Measurements from ENCODE around the gene CCNI2.

The CCNI2 gene

DNA sequence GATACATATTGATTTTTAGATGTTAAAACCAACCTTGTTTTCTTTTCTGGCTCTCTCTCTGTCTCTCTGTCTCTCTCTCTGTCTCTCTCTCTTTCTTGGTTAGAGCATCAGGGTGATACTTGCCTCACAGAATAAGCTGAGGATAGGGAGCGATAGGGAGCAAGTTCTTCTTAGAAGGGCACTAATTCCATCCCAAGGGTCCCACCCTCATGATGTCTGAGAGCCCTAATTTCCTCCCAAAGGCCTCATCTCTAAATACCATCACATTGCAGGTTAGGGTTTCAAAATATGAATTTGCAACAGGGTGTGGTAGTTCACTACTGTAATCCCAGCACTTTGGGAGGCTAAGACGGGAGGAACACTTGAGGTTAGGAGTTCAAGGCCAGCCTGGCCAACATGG lies 5.1 kb upstream of the CCNI2 start:
- Histone ChIP-seq H3K27me3 (ENCODE audit: insufficient read depth, low read length, poor library complexity, severe bottlenecking) (no peaks in the 10 kb centered on the region), H3K4me1 (ENCODE audit: insufficient read depth, low read length, poor library complexity, severe bottlenecking) (no peaks in the 10 kb centered on the region), H3K9me2 (replicated peaks; ENCODE audit: low read depth, low read length) (no peaks in the 10 kb centered on the region), H3K4me2 (ENCODE audit: low read depth, low read length, poor library complexity, severe bottlenecking) (no peak overlapping the region), H3K9me3 (ENCODE audit: insufficient read depth, low read depth, low read length) (no peaks in the 10 kb centered on the region), H3K79me2 (ENCODE audit: insufficient read depth, low read length) (no peaks in the 10 kb centered on the region), H3K4me3 (ENCODE audit: low read length, poor library complexity, severe bottlenecking) (no peak overlapping the region), H4K20me1 (ENCODE audit: insufficient read depth, low read length, poor library complexity, severe bottlenecking) (no peaks in the 10 kb centered on the region), H3K9ac (ENCODE audit: low read depth, low read length, poor library complexity, severe bottlenecking) (no peak overlapping the region), H3K36me3 (ENCODE audit: insufficient read depth, low read length) (no peaks in the 10 kb centered on the region), H2AFZ (ENCODE audit: low read length) (no peak overlapping the region), H3F3A (ENCODE audit: low read depth) (no peaks in the 10 kb centered on the region)
- TF ChIP-seq CTCF (conservative IDR thresholded peaks at IDR 0.05; ENCODE audit: low read length) (no peak), EZH2phosphoT487 (IDR thresholded peaks at IDR 0.05; ENCODE audit: borderline replicate concordance) (no peak)

DNA sequence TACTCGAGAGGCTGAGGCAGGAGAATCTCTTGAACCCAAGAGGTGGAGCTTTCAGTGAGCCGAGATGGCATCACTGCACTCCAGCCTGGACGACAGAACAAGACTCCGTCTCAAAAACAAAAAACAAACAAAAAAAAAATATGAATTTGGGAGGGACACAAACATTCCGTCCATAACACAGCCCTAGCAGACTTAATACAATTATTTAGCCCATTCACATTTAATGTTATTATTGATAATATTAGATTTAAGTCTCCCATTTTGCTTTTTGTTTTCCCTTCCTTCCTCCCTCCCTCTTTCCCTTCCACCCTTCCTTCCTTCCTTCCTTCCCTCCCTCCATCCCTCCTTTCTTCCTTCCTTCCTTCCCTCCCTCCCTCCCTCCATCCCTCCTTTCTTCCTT lies 4.6 kb upstream of the CCNI2 start:
- Histone ChIP-seq H3K9ac (ENCODE audit: low read depth, low read length, poor library complexity, severe bottlenecking) (no peak overlapping the region), H3K36me3 (ENCODE audit: insufficient read depth, low read length) (no peaks in the 10 kb centered on the region), H3K9me3 (ENCODE audit: insufficient read depth, low read depth, low read length) (no peaks in the 10 kb centered on the region), H3K79me2 (ENCODE audit: insufficient read depth, low read length) (no peaks in the 10 kb centered on the region), H3K27me3 (ENCODE audit: insufficient read depth, low read length, poor library complexity, severe bottlenecking) (no peaks in the 10 kb centered on the region), H2AFZ (ENCODE audit: low read length) (no peak overlapping the region), H3K9me2 (replicated peaks; ENCODE audit: low read depth, low read length) (no peaks in the 10 kb centered on the region), H3K4me2 (ENCODE audit: low read depth, low read length, poor library complexity, severe bottlenecking) (no peak overlapping the region), H3F3A (ENCODE audit: low read depth) (no peaks in the 10 kb centered on the region), H3K4me3 (ENCODE audit: low read length, poor library complexity, severe bottlenecking) (no peak overlapping the region), H3K4me1 (ENCODE audit: insufficient read depth, low read length, poor library complexity, severe bottlenecking) (no peaks in the 10 kb centered on the region), H4K20me1 (ENCODE audit: insufficient read depth, low read length, poor library complexity, severe bottlenecking) (no peaks in the 10 kb centered on the region)
- TF ChIP-seq CTCF (conservative IDR thresholded peaks at IDR 0.05; ENCODE audit: low read length) (no peak), EZH2phosphoT487 (IDR thresholded peaks at IDR 0.05; ENCODE audit: borderline replicate concordance) (no peak)

- Histone ChIP-seq H2AFZ (ENCODE audit: low read length) (no peak overlapping the region), H4K20me1 (ENCODE audit: insufficient read depth, low read length, poor library complexity, severe bottlenecking) (no peaks in the 10 kb centered on the region), H3K36me3 (ENCODE audit: insufficient read depth, low read length) (no peaks in the 10 kb centered on the region), H3K79me2 (ENCODE audit: insufficient read depth, low read length) (no peaks in the 10 kb centered on the region), H3K9ac (ENCODE audit: low read depth, low read length, poor library complexity, severe bottlenecking) (no peak overlapping the region), H3K4me3 (ENCODE audit: low read length, poor library complexity, severe bottlenecking) (no peak overlapping the region), H3F3A (ENCODE audit: low read depth) (no peaks in the 10 kb centered on the region), H3K4me1 (ENCODE audit: insufficient read depth, low read length, poor library complexity, severe bottlenecking) (no peaks in the 10 kb centered on the region), H3K9me2 (replicated peaks; ENCODE audit: low read depth, low read length) (no peaks in the 10 kb centered on the region), H3K4me2 (ENCODE audit: low read depth, low read length, poor library complexity, severe bottlenecking) (no peak overlapping the region), H3K27me3 (ENCODE audit: insufficient read depth, low read length, poor library complexity, severe bottlenecking) (no peaks in the 10 kb centered on the region), H3K9me3 (ENCODE audit: insufficient read depth, low read depth, low read length) (no peaks in the 10 kb centered on the region)
- TF ChIP-seq EZH2phosphoT487 (IDR thresholded peaks at IDR 0.05; ENCODE audit: borderline replicate concordance) (no peak), CTCF (conservative IDR thresholded peaks at IDR 0.05; ENCODE audit: low read length) (no peak)
Observed at GRCh38 chr5:132744659-132745058, 2.6 kb upstream of the CCNI2 start.
